HG02798 (cell line): ENCODE results near the gene LINGO4.

Experiments
- ATAC-seq: cut with Tn5 transposase; IDR thresholded peaks from one replicate; pipeline ENCODE4 v1.9.1; 2021; ENCODE audit warnings: mild to moderate bottlenecking; ENCODE audit not compliant: unreplicated experiment, poor library complexity

LINGO4 gene, protein sequence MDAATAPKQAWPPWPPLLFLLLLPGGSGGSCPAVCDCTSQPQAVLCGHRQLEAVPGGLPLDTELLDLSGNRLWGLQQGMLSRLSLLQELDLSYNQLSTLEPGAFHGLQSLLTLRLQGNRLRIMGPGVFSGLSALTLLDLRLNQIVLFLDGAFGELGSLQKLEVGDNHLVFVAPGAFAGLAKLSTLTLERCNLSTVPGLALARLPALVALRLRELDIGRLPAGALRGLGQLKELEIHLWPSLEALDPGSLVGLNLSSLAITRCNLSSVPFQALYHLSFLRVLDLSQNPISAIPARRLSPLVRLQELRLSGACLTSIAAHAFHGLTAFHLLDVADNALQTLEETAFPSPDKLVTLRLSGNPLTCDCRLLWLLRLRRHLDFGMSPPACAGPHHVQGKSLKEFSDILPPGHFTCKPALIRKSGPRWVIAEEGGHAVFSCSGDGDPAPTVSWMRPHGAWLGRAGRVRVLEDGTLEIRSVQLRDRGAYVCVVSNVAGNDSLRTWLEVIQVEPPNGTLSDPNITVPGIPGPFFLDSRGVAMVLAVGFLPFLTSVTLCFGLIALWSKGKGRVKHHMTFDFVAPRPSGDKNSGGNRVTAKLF

DNA sequence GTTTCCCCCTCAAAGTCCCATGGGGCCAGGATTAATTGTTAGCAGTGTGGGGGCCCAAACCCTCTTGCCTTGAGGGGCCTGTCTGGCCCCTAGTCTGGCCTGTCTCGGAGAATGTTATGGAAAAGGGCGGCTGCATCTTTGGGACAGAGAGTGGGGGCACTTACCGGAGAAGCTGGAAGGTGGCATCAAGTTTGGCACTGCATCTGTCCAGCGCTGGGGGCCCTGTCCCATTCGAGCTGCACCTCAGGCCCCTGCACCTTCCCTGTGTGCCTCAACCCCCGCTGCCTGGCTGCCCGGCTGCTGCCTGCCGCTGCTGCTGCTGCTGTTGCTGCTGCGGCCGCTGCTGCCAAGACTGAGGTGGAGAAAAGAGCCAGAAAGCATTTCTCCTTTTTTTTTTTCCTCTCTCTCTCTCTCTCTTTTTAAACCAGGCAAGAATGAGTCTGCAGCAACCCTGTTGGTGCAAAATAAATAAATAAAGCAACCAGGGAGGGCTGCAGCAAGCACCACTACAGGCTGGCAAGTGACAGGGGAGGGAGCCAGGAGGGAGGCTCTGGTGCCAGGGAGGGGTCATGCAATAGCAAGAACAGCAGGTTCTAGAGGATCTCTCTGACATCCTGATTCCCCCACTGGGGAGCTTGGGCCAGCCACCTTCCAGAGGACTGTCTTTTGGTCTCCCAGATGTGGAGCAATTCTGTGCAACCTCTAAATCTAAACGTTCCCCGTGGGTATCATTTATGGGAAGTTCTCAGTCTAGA, at the start of gene LINGO4:
LINGO4 (minus strand) TSS at position 354 of the 755 bp plus-strand sequence. CDS start 2,715 bp downstream, outside the sequence.
- ATAC-seq = no peak

DNA sequence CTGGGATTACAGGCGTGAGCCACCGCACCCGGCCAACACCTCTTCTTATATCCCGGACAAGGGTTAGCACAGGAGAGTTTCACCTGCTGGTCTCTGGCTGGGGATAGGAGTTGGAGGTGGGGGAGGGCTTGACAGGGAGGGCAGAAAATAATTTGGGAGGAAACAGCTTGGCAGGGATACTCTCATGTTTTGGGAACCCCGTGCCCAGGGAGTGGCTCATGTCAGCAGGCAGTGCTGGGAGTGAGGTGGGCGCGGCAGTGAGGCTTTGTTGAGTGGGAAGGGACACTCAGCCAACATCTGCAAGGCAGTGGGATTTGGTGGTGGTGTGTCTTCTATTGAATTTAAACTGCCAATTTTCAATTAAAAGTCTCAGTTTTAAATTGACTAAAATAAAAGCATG, 49.4 kb upstream of the LINGO4 start:
- no peak for ATAC-seq

DNA sequence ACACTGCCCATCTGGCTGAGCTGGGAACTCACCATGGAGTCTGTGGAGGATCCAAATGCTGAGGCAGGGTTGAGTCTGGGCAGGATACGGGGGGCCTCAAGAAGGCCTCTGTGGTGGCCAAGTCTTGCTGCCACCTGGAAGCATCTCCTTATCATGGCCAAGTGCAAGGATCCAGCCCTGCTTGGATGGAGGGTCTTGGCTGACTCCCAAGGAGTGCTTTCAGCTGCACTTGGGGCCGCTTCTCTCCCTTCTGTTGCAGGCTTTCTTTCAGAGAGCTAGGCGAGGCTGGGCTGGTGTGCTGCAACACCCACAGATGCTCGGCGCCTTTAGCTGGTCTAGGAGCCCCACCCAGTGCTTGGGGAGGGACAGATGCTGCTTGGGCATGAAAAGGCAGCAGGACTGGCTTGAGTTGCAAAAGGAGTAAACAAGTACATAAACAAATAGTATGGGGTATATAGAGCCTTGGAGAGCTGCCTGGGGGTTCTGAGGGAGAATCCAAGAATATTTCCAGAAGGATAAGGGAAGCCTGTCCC, 48.3 kb upstream of the LINGO4 start, which contains the start of gene THEM5:
THEM5 (minus strand) TSS at position 302 of the 533 bp plus-strand sequence; CDS start at position 155, 147 bp downstream.
- no peak for ATAC-seq

DNA sequence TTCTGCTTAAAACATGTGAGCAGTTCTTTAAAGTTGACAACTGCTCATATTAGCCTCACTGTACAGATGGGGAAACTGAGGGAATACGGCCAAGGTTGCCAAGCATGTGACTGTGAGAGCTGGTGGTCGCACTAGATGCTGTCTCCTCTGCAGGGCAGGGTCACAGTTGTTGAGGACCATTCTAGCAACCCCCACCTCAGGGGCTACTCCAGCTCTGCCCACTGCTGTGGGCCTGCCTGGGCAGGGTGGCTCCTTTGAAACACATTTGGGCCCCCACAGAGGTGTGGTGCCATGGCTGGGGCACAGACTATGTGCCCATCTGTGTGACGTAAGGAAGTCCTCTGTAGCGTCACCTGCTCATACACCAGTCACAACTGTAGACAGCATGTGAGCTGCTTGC, 47.5 kb upstream of the LINGO4 start:
- no peak for ATAC-seq

DNA sequence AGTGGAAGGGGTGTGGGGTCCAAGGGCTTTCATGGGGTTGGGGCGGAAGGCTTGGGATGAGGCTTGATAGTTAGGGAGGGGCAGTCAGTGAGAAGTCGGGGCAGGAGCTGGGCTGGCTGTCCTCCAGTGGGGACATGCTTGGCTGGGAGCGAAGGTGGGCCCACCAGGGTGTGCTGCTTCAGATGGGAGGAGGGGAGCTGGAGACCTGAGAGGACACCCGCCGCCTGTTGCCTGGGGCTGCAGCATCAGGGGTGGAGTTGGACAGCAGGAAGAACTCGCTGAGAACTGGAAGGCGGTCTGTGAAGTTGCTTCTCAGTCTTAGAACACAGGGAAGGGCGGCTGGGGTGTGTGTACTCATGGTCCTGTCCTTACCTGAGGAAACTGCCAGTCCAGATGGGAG, 46.7 kb upstream of the LINGO4 start:
- no peak for ATAC-seq

DNA sequence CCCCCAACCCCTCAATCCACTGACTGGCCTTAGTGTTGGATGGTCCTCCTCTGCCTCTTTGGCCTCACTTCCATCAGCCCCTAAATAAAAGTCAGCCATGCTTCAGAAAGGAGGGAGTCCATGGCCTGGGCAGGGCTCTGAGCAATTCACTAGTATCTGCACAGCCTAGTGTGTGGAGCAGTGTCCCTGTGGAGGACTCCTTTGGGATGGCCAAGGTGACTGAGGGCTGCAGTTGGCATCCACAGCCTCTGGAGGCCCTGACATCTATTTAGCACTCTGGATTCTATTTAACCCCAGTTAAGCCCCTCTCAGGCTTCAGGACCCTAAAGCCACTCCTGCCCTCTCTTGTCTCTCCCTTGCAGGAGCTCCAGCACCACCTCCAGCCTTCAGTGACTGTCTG, 44.7 kb upstream of the LINGO4 start:
- ATAC-seq = no peak

DNA sequence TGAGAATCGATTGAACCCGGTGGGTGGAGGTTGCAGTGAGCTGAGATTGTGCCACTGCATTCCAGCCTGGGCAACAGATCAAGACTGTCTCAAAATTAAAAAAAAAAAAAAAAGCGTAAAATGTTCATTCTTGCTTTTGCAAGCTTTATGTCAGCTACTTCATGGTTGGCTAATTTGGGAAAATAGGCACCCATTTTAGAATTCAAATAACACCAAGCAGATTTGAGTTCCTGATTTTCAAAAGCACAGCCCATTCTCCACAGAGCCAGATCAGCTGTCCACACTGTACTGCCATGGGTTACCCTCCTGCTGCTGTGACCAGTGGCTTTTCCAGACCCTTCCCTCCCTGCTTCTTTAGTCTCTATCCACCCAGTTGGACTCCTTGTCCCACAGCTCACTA, 43.9 kb upstream of the LINGO4 start:
- ATAC-seq = no peak

DNA sequence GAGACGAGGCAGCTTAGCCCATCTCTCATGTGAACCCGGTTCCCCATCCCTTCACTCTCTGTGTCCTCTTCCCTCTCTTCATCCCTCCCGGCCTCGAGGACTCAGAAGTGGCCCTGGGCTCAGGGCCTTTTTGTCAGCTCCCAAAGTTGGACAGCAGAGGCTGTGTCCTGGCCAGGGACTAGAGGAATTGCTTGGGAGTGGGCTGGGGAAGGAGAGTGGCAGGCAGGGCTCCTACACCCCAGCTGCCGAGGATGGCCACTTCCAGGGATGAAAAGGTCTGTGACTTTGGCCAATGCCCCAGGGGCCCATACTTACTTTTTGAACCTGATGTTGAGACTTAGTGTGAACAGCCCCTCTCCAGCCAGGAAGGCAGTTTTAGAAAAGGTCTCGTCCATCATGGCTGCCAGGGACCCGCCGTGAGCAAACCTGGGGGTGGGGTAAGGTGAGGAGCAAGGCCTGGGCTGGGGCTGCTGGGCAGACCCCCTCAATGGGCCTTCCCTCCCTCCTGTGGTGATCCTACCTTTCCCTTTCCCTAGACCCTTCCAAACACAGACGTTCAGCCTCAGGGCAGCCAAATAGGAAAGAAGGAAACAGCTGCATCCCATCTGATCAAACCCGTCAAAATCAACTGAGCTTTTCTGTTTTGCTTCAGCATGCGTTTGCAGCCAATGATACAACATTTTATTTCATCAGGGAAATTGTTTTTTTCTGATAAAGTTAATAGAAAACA, 42.8 kb upstream of the LINGO4 start:
- no peak for ATAC-seq

DNA sequence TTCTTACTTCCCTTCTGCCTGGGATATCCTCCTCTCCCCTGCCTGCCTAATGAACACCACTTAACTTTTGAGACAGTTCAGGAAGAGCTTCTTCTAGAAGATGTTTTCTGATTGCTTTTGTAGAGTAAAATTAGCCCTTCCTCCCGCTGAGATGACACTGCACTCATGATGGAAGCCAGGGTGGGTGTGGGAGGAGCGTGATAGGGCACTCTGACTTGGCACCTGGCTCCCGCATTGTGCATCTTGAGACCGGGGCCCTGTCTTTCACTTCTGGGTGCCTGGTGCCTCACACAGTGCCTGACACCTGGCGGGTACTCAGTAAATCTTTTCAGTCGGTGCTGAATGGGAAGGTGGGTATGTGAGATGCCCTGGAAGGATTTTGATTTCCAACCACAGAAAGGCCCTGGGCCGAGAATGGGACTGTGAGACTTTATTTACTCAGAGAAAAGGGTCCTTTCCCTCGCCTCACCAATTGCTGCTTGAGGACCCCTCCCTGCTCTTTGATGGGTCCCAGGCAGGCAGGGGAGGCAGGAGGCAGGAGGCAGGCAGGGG, 41.5 kb upstream of the LINGO4 start:
- no peak for ATAC-seq

DNA sequence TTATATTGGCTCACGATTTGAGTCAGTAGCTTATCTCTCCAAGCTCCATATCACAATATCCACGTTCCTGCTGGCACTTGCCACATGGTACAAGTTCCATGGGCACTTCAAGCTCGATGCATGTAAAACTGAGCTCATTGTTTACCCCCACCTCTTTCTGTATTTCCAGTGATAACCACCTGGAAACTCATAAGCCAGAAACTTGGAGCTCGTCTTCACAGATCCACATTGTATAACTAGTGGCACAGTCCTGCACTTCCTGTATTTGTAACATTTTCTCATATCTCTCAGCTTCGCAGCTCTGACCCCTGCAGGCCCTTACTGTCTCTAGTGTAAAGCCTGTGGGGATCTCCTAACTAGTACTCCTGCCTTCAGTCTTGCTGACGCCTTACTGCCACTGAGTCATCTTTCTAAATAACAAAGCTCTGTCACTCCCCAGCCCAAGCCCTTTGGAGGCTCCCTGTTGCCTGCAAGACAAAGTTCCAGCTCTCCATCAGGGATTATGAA, 40.9 kb upstream of the LINGO4 start:
- ATAC-seq = no peak

DNA sequence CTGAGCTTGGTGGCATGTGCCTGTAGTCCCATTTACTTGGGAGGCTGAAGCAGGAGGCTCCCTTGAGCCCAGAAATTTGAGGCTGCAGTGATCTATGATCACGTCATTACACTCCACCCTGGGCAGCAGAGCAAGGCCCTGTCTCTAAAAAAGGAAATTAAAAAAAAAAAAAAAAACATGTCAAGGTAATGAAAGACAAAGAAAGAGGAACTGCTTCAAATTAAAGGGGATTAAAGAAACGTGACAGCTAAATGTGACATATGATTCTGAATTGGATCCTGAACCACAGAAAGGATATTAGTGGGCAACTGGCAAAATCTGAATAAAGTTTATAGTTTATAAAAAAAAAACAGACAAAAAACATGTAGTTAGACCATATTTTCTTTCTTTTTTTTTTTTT, 38.2 kb upstream of the LINGO4 start:
- no peak for ATAC-seq

DNA sequence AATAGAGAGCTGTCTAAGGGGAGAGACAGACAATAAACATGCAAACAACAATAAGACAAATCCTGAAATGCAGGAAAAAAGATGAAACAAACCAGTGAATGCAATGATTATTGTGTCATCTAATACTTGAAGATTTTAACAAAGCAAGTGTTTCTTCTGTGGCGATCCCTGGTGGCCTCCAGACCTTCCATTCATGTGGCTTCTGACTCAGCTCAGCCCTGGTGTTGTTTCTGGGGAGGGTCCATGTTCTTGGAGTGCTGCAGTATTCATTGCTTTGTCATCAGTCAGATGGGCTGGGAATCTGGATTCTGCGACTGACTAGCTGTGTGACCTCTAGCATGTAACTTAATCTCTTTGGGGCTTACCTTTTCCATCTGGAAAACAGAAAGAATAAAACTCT, 35.9 kb upstream of the LINGO4 start:
- ATAC-seq = no peak

DNA sequence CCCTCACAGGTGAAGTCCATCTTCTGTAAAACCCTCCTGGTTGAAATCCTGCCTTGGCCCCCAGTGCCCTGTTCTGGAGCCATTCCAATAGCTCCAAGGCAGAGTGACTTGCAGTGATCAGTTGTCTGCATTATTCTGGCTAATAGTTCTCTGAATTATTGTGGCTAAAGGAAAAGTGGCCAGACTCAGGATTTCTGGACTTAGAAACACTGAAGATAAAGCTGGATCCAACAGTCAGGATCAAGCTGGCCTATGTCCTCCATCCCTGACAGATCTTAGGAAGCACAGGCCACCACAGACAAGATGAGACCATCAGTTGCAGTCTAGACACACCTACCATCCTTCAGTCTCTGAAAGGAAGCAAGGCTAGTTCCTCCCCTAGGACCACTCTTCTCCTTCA, 35.2 kb upstream of the LINGO4 start:
- ATAC-seq = no peak

DNA sequence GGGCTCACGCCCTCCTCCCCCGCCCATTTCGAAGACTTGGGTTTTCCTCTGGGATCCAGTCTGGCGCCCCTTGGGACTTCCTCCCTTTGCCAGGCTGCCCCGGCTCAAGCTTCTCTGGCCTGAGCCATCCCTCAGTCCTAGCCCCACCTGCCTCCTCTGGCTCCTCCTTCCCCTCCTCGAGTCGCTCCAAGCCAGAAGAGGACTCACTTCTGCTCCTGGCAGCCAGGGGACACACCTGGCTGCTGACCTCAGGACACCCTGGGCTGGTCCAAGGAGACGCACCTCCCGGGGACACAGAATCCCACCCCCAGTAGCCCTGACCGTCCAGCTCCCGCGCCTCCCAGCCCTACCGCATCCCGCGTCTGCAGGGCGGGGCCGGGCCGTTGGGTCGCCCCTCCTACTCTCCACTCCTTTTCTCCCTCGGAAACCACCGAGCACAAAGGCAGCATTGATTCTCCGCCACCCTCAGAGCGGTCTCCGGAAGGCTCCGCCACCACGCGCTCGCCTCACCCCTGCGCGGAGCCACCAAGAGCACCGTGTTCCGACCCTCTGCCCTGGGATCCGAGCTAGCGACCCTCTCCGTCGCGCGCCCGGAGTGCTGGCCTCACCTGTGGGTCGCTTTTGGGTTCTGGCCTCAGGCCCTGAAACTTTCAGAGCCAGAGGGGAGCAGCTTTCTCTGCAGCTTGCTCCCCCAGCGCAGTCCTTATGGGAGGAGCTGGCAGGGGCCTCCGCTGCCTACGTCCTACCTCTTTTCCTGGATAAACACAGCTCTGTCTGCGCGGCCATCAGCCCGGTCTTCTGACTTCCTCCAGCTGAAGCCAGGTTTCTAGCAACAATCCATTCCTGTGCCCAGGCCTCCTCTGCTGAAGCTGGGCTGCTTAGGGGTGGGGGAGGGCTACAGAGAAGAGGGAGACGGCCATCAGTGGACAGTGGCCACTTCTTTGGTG, 34.5 kb upstream of the LINGO4 start, which contains the start of gene C2CD4D:
C2CD4D (minus strand) TSS at position 364 of the 947 bp plus-strand sequence. CDS start 831 bp downstream, outside the sequence.
- peak; percentile 28 for ATAC-seq

DNA sequence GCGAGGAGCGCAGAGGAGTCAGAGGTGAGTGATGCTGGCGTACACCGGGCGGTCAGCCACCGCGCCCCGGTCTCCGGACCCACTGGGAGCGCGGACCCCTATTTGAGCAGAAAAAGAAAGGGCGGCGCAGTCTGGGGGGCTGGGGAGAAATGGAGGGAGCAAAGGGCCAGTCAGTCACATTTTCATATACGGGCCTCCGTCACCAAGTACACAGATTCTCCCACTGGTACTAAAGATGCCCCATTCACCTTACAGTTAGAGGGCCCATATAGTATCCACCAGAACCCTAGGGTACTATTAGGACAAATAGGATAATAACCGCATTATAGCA, 33.8 kb upstream of the LINGO4 start:
- ATAC-seq = no peak

DNA sequence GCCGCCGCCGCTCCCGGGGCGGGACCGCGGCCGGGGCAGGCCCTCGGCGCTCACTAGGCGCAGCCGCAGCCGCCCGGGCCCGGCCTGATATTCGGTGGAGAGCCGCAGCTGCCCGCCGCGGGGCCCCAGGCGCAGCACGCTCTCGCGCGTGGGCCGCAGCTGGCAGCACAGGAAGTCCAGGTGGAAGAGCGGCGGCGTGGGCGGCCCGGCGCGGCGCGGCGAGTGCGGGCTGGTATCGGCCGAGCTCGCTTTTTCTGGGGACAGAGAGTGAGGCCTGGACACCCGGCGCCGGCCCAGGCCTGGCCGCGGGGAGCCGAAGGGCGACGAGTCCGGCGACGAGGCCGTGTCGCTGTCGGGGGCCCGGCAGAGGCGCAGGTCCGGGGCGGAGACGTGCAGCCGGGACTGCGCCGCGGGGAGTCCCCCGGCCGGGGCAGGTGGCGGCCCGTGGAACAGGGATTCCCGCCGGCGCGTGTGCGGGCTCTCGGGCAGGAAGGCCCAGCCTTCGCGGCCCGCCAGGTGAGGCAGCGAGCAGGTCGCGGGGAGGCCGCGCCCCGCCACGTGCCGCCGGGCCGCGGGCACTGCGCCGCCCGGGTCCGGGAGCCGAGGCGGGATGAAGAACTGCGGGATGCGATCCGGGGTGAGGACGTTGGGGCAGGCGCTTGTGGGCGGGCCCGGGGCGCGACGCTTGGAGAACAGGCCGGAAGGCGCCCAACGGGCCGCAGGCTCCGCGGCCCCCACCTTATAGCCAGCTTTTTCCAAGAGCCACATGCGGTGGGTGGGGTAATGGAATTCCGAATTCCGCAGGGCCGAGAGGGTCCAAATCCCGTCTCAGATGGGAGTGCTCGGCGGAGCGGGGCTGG, 33.2 kb upstream of the LINGO4 start:
- ATAC-seq = peak; percentile 37

DNA sequence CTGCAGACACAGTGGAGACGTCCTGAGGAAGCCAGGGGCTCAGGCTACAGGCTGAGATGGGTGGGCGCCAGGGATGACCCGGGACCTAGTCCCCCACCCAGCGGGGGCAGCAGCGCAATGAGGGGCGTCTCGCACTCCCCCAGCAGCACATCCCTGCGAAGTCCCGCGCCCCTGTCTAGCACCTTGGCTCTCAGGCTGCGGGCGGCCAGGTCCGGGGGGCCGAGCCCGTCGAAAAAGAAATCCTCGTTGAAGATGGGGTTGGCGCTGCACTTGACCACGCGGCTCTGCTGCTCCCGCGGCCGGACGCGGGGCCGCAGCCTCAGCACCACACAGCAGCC, 32.6 kb upstream of the LINGO4 start:
- no peak for ATAC-seq

DNA sequence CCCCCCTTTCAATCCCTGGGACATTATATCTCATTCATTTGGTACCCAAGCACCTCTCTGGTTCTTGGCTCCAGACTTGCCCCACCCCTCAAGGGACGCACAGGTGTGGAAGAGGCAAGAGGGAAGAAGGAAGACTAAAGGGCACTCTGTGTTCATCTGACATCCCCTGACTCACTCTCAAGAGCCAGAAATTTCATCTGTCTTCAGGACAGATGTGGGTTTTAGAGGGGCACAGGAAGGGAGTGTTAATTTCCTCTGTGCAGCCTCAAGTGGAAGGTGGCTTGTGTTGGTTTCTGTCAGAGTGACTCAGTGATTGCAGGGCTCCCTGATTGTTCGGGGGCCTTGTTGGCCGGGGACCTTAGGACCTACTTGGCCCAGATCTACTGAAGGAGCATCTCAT, 32.0 kb upstream of the LINGO4 start:
- ATAC-seq = no peak
